ENCODE measurements around the gene ENTPD7. TPM values are rescaled to one million over a fixed set of nuclear protein-coding genes. Genes with fewer than 3 reads are reported as not detected.
A peak's percentile ranks its signal among the peaks of the same experiment; 100 is the strongest.

Gene ENTPD7
- total and polyA plus RNA-seq, 10 of the 15 experiments (the other 5 are each of a cell fraction or from before 2014, with no cell fraction given), result 0.73 to 6.7 (median 5.2) TPM

DNA sequence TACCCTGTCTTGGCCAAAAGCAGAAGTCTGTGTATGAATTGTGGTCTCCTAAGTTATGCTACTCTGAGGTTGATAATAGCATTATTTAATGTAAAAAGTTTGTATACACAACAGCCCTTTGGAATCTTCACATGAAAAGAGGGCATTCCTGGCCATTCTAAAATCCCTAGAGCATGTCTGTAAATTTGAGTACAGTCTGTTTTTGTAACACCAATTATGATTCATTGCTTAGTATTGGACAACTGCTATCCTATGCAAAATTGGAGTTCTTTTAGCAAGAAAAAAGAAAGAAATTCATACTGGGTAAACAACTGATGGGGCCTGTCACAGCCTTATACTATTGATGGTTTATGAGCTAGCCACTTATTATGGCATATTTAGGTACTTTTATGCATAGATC, 82.9 kb downstream of the ENTPD7 start (continued):
- TF ChIP-seq, protein P1, sequence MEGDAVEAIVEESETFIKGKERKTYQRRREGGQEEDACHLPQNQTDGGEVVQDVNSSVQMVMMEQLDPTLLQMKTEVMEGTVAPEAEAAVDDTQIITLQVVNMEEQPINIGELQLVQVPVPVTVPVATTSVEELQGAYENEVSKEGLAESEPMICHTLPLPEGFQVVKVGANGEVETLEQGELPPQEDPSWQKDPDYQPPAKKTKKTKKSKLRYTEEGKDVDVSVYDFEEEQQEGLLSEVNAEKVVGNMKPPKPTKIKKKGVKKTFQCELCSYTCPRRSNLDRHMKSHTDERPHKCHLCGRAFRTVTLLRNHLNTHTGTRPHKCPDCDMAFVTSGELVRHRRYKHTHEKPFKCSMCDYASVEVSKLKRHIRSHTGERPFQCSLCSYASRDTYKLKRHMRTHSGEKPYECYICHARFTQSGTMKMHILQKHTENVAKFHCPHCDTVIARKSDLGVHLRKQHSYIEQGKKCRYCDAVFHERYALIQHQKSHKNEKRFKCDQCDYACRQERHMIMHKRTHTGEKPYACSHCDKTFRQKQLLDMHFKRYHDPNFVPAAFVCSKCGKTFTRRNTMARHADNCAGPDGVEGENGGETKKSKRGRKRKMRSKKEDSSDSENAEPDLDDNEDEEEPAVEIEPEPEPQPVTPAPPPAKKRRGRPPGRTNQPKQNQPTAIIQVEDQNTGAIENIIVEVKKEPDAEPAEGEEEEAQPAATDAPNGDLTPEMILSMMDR (IDR thresholded peaks at IDR 0.05 in 2 of 3, conservative IDR thresholded peaks at IDR 0.05 in 1 of 3; ENCODE audit: control insufficient read depth in 2 of 3, extremely low read depth in 1 of 3, insufficient read depth in 1 of 3, low read depth in 3 of 3, low read length in 3 of 3), result no peak
- TF ChIP-seq RAD21 (IDR thresholded peaks at IDR 0.05; ENCODE audit: insufficient read depth, low read depth, low read length) (no peak), POU2F2 (IDR thresholded peaks at IDR 0.05; ENCODE audit: borderline replicate concordance, low read depth, low read length) (no peak), BRCA1 (IDR thresholded peaks at IDR 0.05; ENCODE audit: low read depth, low read length) (no peak), RBBP5 (conservative IDR thresholded peaks at IDR 0.05) (no peak), CHD2 (IDR thresholded peaks at IDR 0.05; ENCODE audit: borderline replicate concordance, low read depth, low read length) (no peak), FOXM1 (IDR thresholded peaks at IDR 0.05; ENCODE audit: low read depth, low read length) (no peak)

DNA sequence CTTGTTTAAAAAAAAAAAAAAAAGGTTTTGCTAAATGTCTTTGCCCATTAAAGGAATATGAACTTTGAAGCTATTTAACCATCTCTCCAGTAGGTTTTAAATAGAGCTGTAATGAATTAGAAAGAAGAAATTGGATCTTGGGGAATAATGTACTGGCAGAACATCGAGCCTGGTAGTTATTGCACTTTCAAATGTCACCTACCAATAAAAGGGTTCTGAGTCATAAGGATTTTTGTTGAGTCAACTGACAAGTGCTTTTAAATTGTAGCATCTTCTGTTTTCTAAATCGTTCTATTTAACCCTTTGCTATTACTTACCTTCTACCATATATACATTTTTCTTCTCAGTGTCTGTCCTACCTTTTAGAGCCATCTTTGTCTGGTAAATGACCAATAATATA, 83.4 kb downstream of the ENTPD7 start:
- 21% methylated on average over 2 of the region's 2 CpGs for WGBS (ENCODE audit: insufficient coverage, insufficient replicate concordance, low lambda C conversion rate, missing lambda C conversion rate)

More for the DNA sequence above, 83.4 kb downstream of the ENTPD7 start:
- no peaks in the 10 kb centered on the region for H3K79me2 ChIP-seq (ENCODE audit: control insufficient read depth, insufficient read depth, low read length)
- H3K27ac ChIP-seq (ENCODE audit: control insufficient read depth, insufficient read depth), result no peak overlapping the region
- no peak overlapping the region for H3K9ac ChIP-seq (ENCODE audit: control insufficient read depth, insufficient read depth, low read length)
- H3K27me3 ChIP-seq (replicated peaks in 1 of 2; ENCODE audit: control insufficient read depth in 2 of 2, insufficient read depth in 2 of 2, low read length in 1 of 2), result no peaks in the 10 kb centered on the region
- no peak overlapping the region for H2AFZ ChIP-seq (ENCODE audit: control insufficient read depth, low read depth, low read length)
- BruUV-seq (replicated peaks), result no TSS peak
- in situ Hi-C loops (cut with MboI), result no loop called here
- RAD21 ChIA-PET (ENCODE audit: unreplicated experiment), result no interaction called here
- no peaks in the 10 kb centered on the region for H3K4me1 ChIP-seq (ENCODE audit: control insufficient read depth, insufficient read depth, low read length)
- peaks cover 5% of the 10 kb centered on the region for H3K9me3 ChIP-seq (replicated peaks; ENCODE audit: control insufficient read depth, insufficient read depth, low read length)
- intact Hi-C loops (cut with micrococcal nuclease; ENCODE audit: unreplicated experiment), result no loop called here
- no peak for ATAC-seq
- FAIRE-seq, result no peak
- no peak overlapping the region for H3K4me2 ChIP-seq (ENCODE audit: control insufficient read depth, insufficient read depth)
- CTCF ChIA-PET, result interaction anchor here (0.5 to 1.3 kb wide), 4 partner anchors 9 to 263 kb away, joined by 3 to 5 read pairs (median 4); partner anchors contain the start of genes COX15 and CUTC
- DNase-seq (ENCODE audit: low read depth, low spot score), result no peak
- TF ChIP-seq, protein P2, sequence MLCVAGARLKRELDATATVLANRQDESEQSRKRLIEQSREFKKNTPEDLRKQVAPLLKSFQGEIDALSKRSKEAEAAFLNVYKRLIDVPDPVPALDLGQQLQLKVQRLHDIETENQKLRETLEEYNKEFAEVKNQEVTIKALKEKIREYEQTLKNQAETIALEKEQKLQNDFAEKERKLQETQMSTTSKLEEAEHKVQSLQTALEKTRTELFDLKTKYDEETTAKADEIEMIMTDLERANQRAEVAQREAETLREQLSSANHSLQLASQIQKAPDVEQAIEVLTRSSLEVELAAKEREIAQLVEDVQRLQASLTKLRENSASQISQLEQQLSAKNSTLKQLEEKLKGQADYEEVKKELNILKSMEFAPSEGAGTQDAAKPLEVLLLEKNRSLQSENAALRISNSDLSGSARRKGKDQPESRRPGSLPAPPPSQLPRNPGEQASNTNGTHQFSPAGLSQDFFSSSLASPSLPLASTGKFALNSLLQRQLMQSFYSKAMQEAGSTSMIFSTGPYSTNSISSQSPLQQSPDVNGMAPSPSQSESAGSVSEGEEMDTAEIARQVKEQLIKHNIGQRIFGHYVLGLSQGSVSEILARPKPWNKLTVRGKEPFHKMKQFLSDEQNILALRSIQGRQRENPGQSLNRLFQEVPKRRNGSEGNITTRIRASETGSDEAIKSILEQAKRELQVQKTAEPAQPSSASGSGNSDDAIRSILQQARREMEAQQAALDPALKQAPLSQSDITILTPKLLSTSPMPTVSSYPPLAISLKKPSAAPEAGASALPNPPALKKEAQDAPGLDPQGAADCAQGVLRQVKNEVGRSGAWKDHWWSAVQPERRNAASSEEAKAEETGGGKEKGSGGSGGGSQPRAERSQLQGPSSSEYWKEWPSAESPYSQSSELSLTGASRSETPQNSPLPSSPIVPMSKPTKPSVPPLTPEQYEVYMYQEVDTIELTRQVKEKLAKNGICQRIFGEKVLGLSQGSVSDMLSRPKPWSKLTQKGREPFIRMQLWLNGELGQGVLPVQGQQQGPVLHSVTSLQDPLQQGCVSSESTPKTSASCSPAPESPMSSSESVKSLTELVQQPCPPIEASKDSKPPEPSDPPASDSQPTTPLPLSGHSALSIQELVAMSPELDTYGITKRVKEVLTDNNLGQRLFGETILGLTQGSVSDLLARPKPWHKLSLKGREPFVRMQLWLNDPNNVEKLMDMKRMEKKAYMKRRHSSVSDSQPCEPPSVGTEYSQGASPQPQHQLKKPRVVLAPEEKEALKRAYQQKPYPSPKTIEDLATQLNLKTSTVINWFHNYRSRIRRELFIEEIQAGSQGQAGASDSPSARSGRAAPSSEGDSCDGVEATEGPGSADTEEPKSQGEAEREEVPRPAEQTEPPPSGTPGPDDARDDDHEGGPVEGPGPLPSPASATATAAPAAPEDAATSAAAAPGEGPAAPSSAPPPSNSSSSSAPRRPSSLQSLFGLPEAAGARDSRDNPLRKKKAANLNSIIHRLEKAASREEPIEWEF (IDR thresholded peaks at IDR 0.05; ENCODE audit: insufficient replicate concordance, low read depth, low read length), result no peak
- peak; percentile 41 for TF ChIP-seq JUNB (IDR thresholded peaks at IDR 0.05)
- POLR2A ChIA-PET, result interaction anchor here (0.6 to 2.4 kb wide), 2 partner anchors 10 to 19 kb away, joined by 3 to 9 read pairs; partner anchors contain the start of genes COX15 and CUTC
- no peaks in the 10 kb centered on the region for H4K20me1 ChIP-seq (ENCODE audit: control insufficient read depth, insufficient read depth)
- SMC1A ChIA-PET (ENCODE audit: uncharacterized antibody, unreplicated experiment), result interaction anchor here (0.7 to 2.0 kb wide), 6 partner anchors 9 to 307 kb away, joined by 3 to 11 read pairs (median 4); partner anchors contain the start of genes COX15 and CUTC
- peaks cover 4 to 35% of the 10 kb centered on the region in 2 experiments for H3K36me3 ChIP-seq (ENCODE audit: control insufficient read depth in 2 of 2, insufficient read depth in 2 of 2, low read length in 1 of 2)
- no peak overlapping the region for H3K4me3 ChIP-seq
